SK-N-SH (cell line): ENCODE measurements around the gene GRPEL2. TPM values are rescaled to one million over a fixed set of nuclear protein-coding genes. Genes with fewer than 3 reads are reported as not detected.

Source experiments
- CTCF ChIA-PET: fragments of 300-600, 350-600 bp; formaldehyde crosslinking; extraction: SDS; loops from one replicate; lab custom pipeline; 2021; lab: Yijun Ruan, JAX
- POLR2A ChIA-PET: fragments of 350-600 bp; sonication (Branson Sonifier 250); formaldehyde crosslinking; extraction: SDS; loops from one replicate; lab custom pipeline; 2020; ENCODE audit warnings: antibody characterized with exemption, inconsistent platforms; lab: Yijun Ruan, JAX
- DNase-seq: peaks from one replicate; pipeline ENCODE4 v3.0.0; 2012
- H2AFZ ChIP-seq: fragments of 200-600 bp; sonication (generic); 2 replicates; pipeline ENCODE4 v1.8.1; 2016; ENCODE audit warnings: antibody characterized with exemption, mild to moderate bottlenecking, low read depth
- H3F3A ChIP-seq: fragments of 200-600 bp; sonication (generic); replicated peaks from 2 replicates; pipeline ENCODE3; 2016; ENCODE audit warnings: antibody characterized with exemption, mild to moderate bottlenecking; ENCODE audit not compliant: insufficient read depth
- H3K27ac ChIP-seq, 2 experiments: fragments of 200-500 bp in 1 of 2; fragments of 200-600 bp in 1 of 2; sonication (Bioruptor generic) in 1 of 2; sonication (generic), shearing (Covaris generic) in 1 of 2; 2 replicates each; pipeline versions ENCODE4 v1.5.1 to v1.6.1; 2014 to 2016; ENCODE audit warnings: low read depth in 2 of 2, inconsistent platforms in 1 of 2, low read length in 1 of 2, mild to moderate bottlenecking in 1 of 2, mixed read lengths in 1 of 2
- H3K27me3 ChIP-seq: fragments of 200-600 bp; sonication (generic), shearing (Covaris generic); 2 replicates; pipeline ENCODE4 v1.6.1; 2016; ENCODE audit warnings: mixed run types; ENCODE audit not compliant: insufficient read depth
- H3K36me3 ChIP-seq, 2 experiments: fragments of 200-500 bp in 1 of 2; fragments of 200-600 bp in 1 of 2; sonication (Bioruptor generic) in 1 of 2; sonication (generic) in 1 of 2; replicated peaks in 1 of 2; 2 replicates each; pipeline versions ENCODE3 to v1.5.1; 2014 to 2016; ENCODE audit warnings: low read length in 1 of 2, mild to moderate bottlenecking in 1 of 2; ENCODE audit not compliant: insufficient read depth in 2 of 2, control insufficient read depth in 1 of 2
- H3K4me1 ChIP-seq, 2 experiments: fragments of 200-500 bp in 1 of 2; fragments of 200-600 bp in 1 of 2; sonication (Bioruptor generic) in 1 of 2; sonication (generic), shearing (Covaris generic) in 1 of 2; 2 replicates each; pipeline versions ENCODE4 v1.5.1 to v1.6.1; 2014 to 2016; ENCODE audit warnings: low read depth in 1 of 2, low read length in 1 of 2, mixed run types in 1 of 2; ENCODE audit not compliant: insufficient read depth in 2 of 2, control insufficient read depth in 1 of 2
- H3K4me2 ChIP-seq: fragments of 200-600 bp; sonication (generic), shearing (Covaris generic); 2 replicates; pipeline ENCODE4 v1.6.1; 2017; ENCODE audit warnings: mixed run types
- H3K4me3 ChIP-seq, 2 experiments: fragments of 200-500 bp in 1 of 2; fragments of 200-600 bp in 1 of 2; sonication (Bioruptor generic) in 1 of 2; sonication (generic), shearing (Covaris generic) in 1 of 2; 2 replicates each; pipeline versions ENCODE4 v1.5.1 to v1.8.1; 2014 to 2016; ENCODE audit warnings: low read depth in 2 of 2, inconsistent platforms in 1 of 2, low read length in 1 of 2, mild to moderate bottlenecking in 1 of 2, mixed read lengths in 1 of 2, moderate library complexity in 1 of 2
- H3K79me2 ChIP-seq: fragments of 200-600 bp; sonication (generic); 2 replicates; pipeline ENCODE4 v1.8.1; 2017; ENCODE audit warnings: mild to moderate bottlenecking; ENCODE audit not compliant: insufficient read depth
- H3K9ac ChIP-seq: fragments of 200-600 bp; sonication (generic); 2 replicates; pipeline ENCODE4 v1.6.1; 2017; ENCODE audit warnings: mixed run types
- H3K9me2 ChIP-seq: fragments of 200-600 bp; sonication (generic); 2 replicates; pipeline ENCODE4 v1.6.1; 2017; ENCODE audit warnings: mixed run types
- H3K9me3 ChIP-seq: fragments of 200-600 bp; sonication (generic); 2 replicates; pipeline ENCODE4 v1.6.1; 2017; ENCODE audit warnings: mixed run types, mild to moderate bottlenecking, moderate library complexity
- H4K20me1 ChIP-seq: fragments of 200-600 bp; sonication (generic); 2 replicates; pipeline ENCODE4 v1.6.1; 2017; ENCODE audit warnings: mild to moderate bottlenecking, mixed run types; ENCODE audit not compliant: insufficient read depth
- CHD2 ChIP-seq: fragments of 150-350 bp; IDR thresholded peaks from 2 replicates; pipeline ENCODE4 v1.6.1; 2018; ENCODE audit warnings: low read length; ENCODE audit not compliant: partially characterized antibody
- EP300 ChIP-seq, 2 experiments: IDR thresholded peaks; 2 replicates each; pipeline versions ENCODE4 v1.4.0 to v1.6.1; 2012; ENCODE audit warnings: borderline replicate concordance in 1 of 2, low read depth in 1 of 2, low read length in 1 of 2
- EZH2phosphoT487 ChIP-seq: fragments of 200-600 bp; sonication (generic); IDR thresholded peaks from 2 replicates; pipeline ENCODE4 v1.6.1; 2017; ENCODE audit warnings: low read depth, mixed run types, mild to moderate bottlenecking, antibody characterized with exemption, moderate library complexity, borderline replicate concordance
- MXI1 ChIP-seq: IDR thresholded peaks from 2 replicates; pipeline ENCODE4 v1.6.1; 2012; ENCODE audit warnings: mild to moderate bottlenecking, low read depth, low read length, improper control_type of control experiment
- NFIC ChIP-seq: IDR thresholded peaks from 2 replicates; pipeline ENCODE4 v1.4.0; 2012; ENCODE audit warnings: borderline replicate concordance
- POLR2AphosphoS5 ChIP-seq: IDR thresholded peaks from 2 replicates; pipeline ENCODE4 v1.6.1; 2012; ENCODE audit warnings: low read depth, low read length
- RAD21 ChIP-seq: IDR thresholded peaks from 2 replicates; pipeline ENCODE4 v1.6.1; 2012; ENCODE audit warnings: mild to moderate bottlenecking, low read length
- RCOR1 ChIP-seq: fragments of 150-350 bp; IDR thresholded peaks from 2 replicates; pipeline ENCODE4 v1.6.1; 2017; ENCODE audit warnings: antibody characterized with exemption, low read length
- REST ChIP-seq: IDR thresholded peaks from 2 replicates; pipeline ENCODE4 v1.6.1; 2012; ENCODE audit warnings: mild to moderate bottlenecking, low read depth, low read length, moderate library complexity
- SMC3 ChIP-seq: IDR thresholded peaks from 2 replicates; pipeline ENCODE4 v1.6.1; 2012; ENCODE audit warnings: low read depth, low read length, improper control_type of control experiment
- TAF1 ChIP-seq: IDR thresholded peaks from 2 replicates; pipeline ENCODE4 v1.6.1; 2012; ENCODE audit warnings: low read depth, mild to moderate bottlenecking, low read length, moderate library complexity, borderline replicate concordance
- TEAD4 ChIP-seq: IDR thresholded peaks from 2 replicates; pipeline ENCODE4 v1.4.0; 2012; ENCODE audit warnings: mild to moderate bottlenecking, borderline replicate concordance; ENCODE audit not compliant: insufficient read depth
- USF2 ChIP-seq: fragments of 150-350 bp; IDR thresholded peaks from 2 replicates; pipeline ENCODE4 v1.6.1; 2017; ENCODE audit warnings: antibody characterized with exemption, low read length, low read depth, borderline replicate concordance
- WGBS: methylation state at CpG from one replicate; pipeline ENCODE4 v1.1.6; 2017; ENCODE audit warnings: low lambda C conversion rate; 5-methylcytosine and 5-hydroxymethylcytosine counted together
- polyA plus RNA-seq, 3 experiments: library from polyadenylated mRNA; depleted of rRNA; stranded (reverse); fragments of >200 nt; gene quantifications; 2 replicates each; pipeline ENCODE4 v1.2.3, GENCODE V29; 2012
- TF ChIP-seq, protein P1 (sequence below): fragments of 200-600 bp; sonication (generic); IDR thresholded peaks from 2 replicates; pipeline ENCODE4 v1.6.1; 2017; ENCODE audit warnings: antibody characterized with exemption, mild to moderate bottlenecking, moderate library complexity
- TF ChIP-seq, protein P2 (sequence below): IDR thresholded peaks from 2 replicates; pipeline ENCODE4 v1.4.0; 2012; ENCODE audit warnings: low read depth, borderline replicate concordance

The GRPEL2 gene
- polyA plus RNA-seq, 1 of the 3 experiments (the other 2 are of a cell fraction): 4.6 TPM

- no peak for TF ChIP-seq TAF1
- TF ChIP-seq USF2: no peak
- no peak for TF ChIP-seq RCOR1
These were observed 29.5 kb upstream of the GRPEL2 start (continued) for GRCh38 chr5:149315753-149316152.

GRCh38 chr5:149317281-149318048 is 27.8 kb upstream of the GRPEL2 start:
- ChIA-PET POLR2A (interaction anchor here (1.2 kb wide), 1 partner anchor 40 kb away, joined by 3 read pairs; the partner anchor contains the start of gene PCYOX1L), CTCF (interaction anchor here (0.6 to 9.4 kb wide), 36 partner anchors 8 to 300 kb away, joined by 3 to 120 read pairs (median 4); partner anchors contain the start of genes GRPEL2, IL17B and PCYOX1L)
- no peak overlapping the region for H3K9ac ChIP-seq
- no peaks in the 10 kb centered on the region for H4K20me1 ChIP-seq
- H3K79me2 ChIP-seq: no peaks in the 10 kb centered on the region
- TF ChIP-seq, protein P1, sequence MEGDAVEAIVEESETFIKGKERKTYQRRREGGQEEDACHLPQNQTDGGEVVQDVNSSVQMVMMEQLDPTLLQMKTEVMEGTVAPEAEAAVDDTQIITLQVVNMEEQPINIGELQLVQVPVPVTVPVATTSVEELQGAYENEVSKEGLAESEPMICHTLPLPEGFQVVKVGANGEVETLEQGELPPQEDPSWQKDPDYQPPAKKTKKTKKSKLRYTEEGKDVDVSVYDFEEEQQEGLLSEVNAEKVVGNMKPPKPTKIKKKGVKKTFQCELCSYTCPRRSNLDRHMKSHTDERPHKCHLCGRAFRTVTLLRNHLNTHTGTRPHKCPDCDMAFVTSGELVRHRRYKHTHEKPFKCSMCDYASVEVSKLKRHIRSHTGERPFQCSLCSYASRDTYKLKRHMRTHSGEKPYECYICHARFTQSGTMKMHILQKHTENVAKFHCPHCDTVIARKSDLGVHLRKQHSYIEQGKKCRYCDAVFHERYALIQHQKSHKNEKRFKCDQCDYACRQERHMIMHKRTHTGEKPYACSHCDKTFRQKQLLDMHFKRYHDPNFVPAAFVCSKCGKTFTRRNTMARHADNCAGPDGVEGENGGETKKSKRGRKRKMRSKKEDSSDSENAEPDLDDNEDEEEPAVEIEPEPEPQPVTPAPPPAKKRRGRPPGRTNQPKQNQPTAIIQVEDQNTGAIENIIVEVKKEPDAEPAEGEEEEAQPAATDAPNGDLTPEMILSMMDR: peak; percentile 75
- TF ChIP-seq SMC3 (peak; percentile 82), NFIC (no peak), RAD21 (peak; percentile 90)
- TF ChIP-seq, protein P2, sequence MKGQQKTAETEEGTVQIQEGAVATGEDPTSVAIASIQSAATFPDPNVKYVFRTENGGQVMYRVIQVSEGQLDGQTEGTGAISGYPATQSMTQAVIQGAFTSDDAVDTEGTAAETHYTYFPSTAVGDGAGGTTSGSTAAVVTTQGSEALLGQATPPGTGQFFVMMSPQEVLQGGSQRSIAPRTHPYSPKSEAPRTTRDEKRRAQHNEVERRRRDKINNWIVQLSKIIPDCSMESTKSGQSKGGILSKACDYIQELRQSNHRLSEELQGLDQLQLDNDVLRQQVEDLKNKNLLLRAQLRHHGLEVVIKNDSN: no peak
- no peaks in the 10 kb centered on the region for H3K9me2 ChIP-seq
- H3K9me3 ChIP-seq: no peaks in the 10 kb centered on the region
- H3K36me3 ChIP-seq: no peaks in the 10 kb centered on the region
- H3K27ac ChIP-seq: peak overlapping the region in 1 of 2 experiments; percentile 63; a peak in 2 of 4 replicates
- peaks cover 13% of the 10 kb centered on the region for H3F3A ChIP-seq
- H3K4me3 ChIP-seq: no peak overlapping the region
- 80% methylated on average over 7 of the region's 14 CpGs for WGBS
- no peak overlapping the region for H3K4me2 ChIP-seq
- 0 out of 2 replicates have a peak overlapping the region, but pooled peaks have one; percentile 26 for H2AFZ ChIP-seq
- peak; percentile 76 for DNase-seq
- peaks cover 13 to 20% of the 10 kb centered on the region in 2 experiments for H3K4me1 ChIP-seq
- H3K27me3 ChIP-seq: no peaks in the 10 kb centered on the region

DNA sequence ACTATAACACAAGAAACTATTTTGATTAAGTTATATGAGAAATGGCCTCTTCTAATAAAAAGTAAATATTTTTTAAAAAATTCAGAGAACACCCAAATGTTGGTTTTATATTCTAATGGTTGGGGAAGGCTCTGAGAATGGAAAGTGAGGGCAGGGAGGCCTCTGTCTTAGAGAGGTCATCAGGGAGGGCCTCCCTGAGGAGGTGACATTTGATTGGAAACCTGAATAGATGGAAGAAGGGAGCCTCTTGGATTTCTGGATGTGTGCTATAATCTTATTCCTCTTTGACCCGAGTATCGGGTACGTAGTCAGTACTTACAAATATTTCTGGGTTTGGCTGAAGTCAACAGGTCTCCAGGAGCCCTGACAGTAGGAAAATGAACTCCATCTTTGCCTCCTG is 26.1 kb upstream of the GRPEL2 start:
- no peaks in the 10 kb centered on the region for H4K20me1 ChIP-seq
- ChIA-PET POLR2A (interaction anchor here (2.5 kb wide), 1 partner anchor 26 kb away, joined by 33 read pairs; the partner anchor contains the start of gene GRPEL2), CTCF (interaction anchor here (0.8 to 9.4 kb wide), 7 partner anchors 27 to 299 kb away, joined by 3 to 120 read pairs (median 21); partner anchors contain the start of gene GRPEL2)
- no peak overlapping the region for H3K4me3 ChIP-seq
- no peak overlapping the region for H2AFZ ChIP-seq
- WGBS: 88% methylated on average over 3 of the region's 3 CpGs
- DNase-seq: no peak
- peaks cover 13% of the 10 kb centered on the region for H3F3A ChIP-seq
- no peaks in the 10 kb centered on the region for H3K36me3 ChIP-seq
- H3K27ac ChIP-seq: no peak overlapping the region
- H3K9me2 ChIP-seq: no peaks in the 10 kb centered on the region
- H3K4me1 ChIP-seq: peaks cover 13 to 20% of the 10 kb centered on the region in 2 experiments
- no peak overlapping the region for H3K4me2 ChIP-seq
- no peaks in the 10 kb centered on the region for H3K79me2 ChIP-seq
- no peak overlapping the region for H3K9ac ChIP-seq
- no peaks in the 10 kb centered on the region for H3K27me3 ChIP-seq
- no peaks in the 10 kb centered on the region for H3K9me3 ChIP-seq
- TF ChIP-seq RCOR1 (no peak), EP300 (IDR thresholded peaks at IDR 0.05; ENCODE audit: borderline replicate concordance in 1 of 2, low read depth in 1 of 2, low read length in 1 of 2) (no peak), POLR2AphosphoS5 (no peak), REST (no peak), RAD21 (no peak), MXI1 (no peak), TEAD4 (no peak), CHD2 (no peak), EZH2phosphoT487 (no peak)
